Measurements from ENCODE around the gene DCLK2. TPM values are rescaled to one million over a fixed set of nuclear protein-coding genes. Genes with fewer than 3 reads are reported as not detected.
A peak's percentile ranks its signal among the peaks of the same experiment; 100 is the strongest.

DCLK2 gene
- total and polyA plus RNA-seq, 5 donors: 7.3 to 15.3 (median 13.1) TPM

DNA sequence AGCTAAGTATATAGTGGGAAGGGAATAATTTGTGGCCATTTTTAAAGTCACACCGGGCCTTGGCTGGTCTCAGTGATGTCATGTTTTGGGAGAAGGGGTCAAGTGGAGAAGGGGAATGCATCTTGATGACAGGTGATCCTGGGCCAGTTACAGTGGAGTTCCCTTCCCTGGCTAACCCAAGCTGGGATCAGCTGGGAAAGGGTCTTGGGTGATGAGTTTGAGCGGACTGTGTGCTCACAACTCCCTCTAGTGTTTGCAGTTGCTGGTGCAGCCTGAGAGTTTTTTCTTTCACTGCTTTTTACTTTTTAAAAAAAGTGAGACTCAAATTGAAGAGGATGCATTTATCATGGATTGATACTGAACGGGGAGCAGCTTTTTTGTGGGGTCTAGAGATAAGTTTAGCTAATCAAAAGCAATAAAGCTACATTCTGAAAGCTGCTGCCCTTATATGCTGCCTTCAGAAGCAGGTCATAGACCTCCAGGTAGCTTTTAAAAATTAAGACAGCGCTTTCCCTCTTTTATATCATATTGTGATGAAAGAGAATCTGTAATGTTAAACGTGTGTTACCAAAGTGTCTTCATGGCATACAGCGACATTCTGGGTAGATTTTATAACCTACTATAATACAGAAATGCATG is 164.7 kb downstream of the DCLK2 start:
- Histone ChIP-seq H3K27me3 (ENCODE audit: control insufficient read depth, insufficient read depth) (no peaks in the 10 kb centered on the region), H3K4me1 (ENCODE audit: control insufficient read depth, insufficient read depth, low read length) (no peaks in the 10 kb centered on the region), H3K27ac (ENCODE audit: low read length) (no peak overlapping the region), H3K9me3 (ENCODE audit: control insufficient read depth, low read length) (no peaks in the 10 kb centered on the region), H3K4me3 (ENCODE audit: low read length) (no peak overlapping the region)
- WGBS: 47% methylated on average over 6 of the region's 6 CpGs
- intact Hi-C loops (cut with DNase I): loop anchor here in 3 of 4 donors (5.0 to 10.0 kb wide), 3 partner anchors 231 to 246 kb away; no protein-coding TSS in a partner anchor
- peak in 1 of 2 donors; percentile 51 for ATAC-seq
- DNase-seq: no peak

GRCh38 chr4:150243932-150244331 is 165.7 kb downstream of the DCLK2 start:
- no peaks in the 10 kb centered on the region for H3K9me3 ChIP-seq (ENCODE audit: control insufficient read depth, low read length)
- no peaks in the 10 kb centered on the region for H3K4me1 ChIP-seq (ENCODE audit: control insufficient read depth, insufficient read depth, low read length)
- H3K27ac ChIP-seq (ENCODE audit: low read length): no peak overlapping the region
- no peak overlapping the region for H3K4me3 ChIP-seq (ENCODE audit: low read length)
- no peaks in the 10 kb centered on the region for H3K27me3 ChIP-seq (ENCODE audit: control insufficient read depth, insufficient read depth)
- intact Hi-C loops (cut with DNase I): loop anchor here in 3 of 4 donors (5.0 to 10.0 kb wide), 3 partner anchors 232 to 247 kb away; no protein-coding TSS in a partner anchor
- no peak for DNase-seq
- 89% methylated on average over 2 of the region's 2 CpGs for WGBS
- ATAC-seq: no peak

DNA sequence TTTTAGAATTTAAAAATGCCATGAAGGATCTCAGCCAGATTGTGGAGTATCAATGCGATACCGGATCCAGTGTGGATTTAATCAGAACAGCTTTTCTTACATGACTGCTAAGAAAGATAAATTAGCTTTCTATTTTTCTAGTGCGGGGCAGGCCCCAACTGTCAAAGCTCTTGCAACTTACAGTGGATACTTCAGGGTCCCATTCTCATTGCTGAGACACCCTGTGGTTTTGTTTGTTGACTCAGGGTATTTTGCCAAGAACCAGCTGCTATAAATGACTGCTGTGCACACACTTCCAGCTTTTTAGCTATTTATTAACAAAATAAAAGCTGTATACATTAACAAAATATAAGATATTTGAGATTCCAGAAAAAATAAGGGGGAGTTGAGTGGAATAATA is 166.4 kb downstream of the DCLK2 start:
- no peak overlapping the region for H3K4me3 ChIP-seq (ENCODE audit: low read length)

DNA sequence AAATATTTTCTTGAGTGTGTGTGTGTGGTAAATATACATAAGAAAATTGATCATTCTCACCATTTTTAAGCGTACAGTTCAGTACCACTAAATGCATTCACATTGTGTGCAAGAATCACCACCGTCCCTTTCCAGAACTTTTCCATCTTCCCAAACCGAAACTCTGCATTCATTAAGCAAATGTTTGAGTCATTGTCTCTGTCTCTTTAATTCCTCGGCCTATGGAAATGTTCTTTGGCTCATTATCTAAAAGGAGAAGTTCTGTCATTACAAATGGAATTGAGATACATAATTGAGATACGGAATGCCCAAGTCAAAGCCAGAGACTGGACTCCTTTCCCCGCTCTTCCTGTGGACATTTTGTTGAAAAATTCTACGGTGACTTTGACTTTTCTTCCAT is 168.9 kb downstream of the DCLK2 start:
- Histone ChIP-seq H3K9me3 (ENCODE audit: control insufficient read depth, low read length) (no peaks in the 10 kb centered on the region), H3K4me3 (ENCODE audit: low read length) (no peak overlapping the region), H3K4me1 (ENCODE audit: control insufficient read depth, insufficient read depth, low read length) (no peaks in the 10 kb centered on the region), H3K27ac (ENCODE audit: low read length) (no peak overlapping the region), H3K27me3 (ENCODE audit: control insufficient read depth, insufficient read depth) (no peaks in the 10 kb centered on the region)
- DNase-seq (no peak), ATAC-seq (no peak)
- WGBS: 93% methylated on average over 7 of the region's 7 CpGs
- intact Hi-C loops (cut with DNase I): loop anchor here in 1 of 4 donors (10.0 kb wide), 1 partner anchor 242 kb away; no protein-coding TSS in a partner anchor

More for the DNA sequence above, 166.4 kb downstream of the DCLK2 start:
- WGBS: 63% methylated on average over 3 of the region's 3 CpGs
- intact Hi-C loops (cut with DNase I): loop anchor here in 3 of 4 donors (5.0 to 10.0 kb wide), 3 partner anchors 232 to 247 kb away; no protein-coding TSS in a partner anchor
- DNase-seq: no peak
- H3K4me1 ChIP-seq (ENCODE audit: control insufficient read depth, insufficient read depth, low read length): no peaks in the 10 kb centered on the region
- H3K9me3 ChIP-seq (ENCODE audit: control insufficient read depth, low read length): no peaks in the 10 kb centered on the region
- ATAC-seq: no peak
- no peaks in the 10 kb centered on the region for H3K27me3 ChIP-seq (ENCODE audit: control insufficient read depth, insufficient read depth)
- H3K27ac ChIP-seq (ENCODE audit: low read length): no peak overlapping the region

DNA sequence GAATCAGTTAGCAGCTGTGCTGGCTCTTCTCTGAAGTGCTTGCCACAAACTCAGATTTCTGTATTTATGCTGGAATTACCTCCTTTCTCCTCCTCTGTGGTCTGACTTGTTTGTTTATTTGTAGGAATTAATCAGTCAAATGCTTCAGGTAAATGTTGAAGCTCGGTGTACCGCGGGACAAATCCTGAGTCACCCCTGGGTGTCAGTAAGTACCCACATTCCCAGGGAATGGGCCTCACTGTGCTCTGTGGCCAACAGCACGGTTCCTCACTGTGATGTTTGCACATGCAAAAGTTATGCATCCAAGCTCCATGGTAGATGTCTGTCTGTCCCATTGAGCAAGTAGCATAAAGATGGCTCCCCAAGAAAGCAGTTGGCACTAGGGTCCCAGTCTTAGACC is 169.9 kb downstream of the DCLK2 start:
- intact Hi-C loops (cut with DNase I): loop anchor here in 1 of 4 donors (10.0 kb wide), 1 partner anchor 243 kb away; no protein-coding TSS in a partner anchor
- Histone ChIP-seq H3K27me3 (ENCODE audit: control insufficient read depth, insufficient read depth) (no peaks in the 10 kb centered on the region), H3K4me3 (ENCODE audit: low read length) (no peak overlapping the region), H3K27ac (ENCODE audit: low read length) (no peak overlapping the region), H3K4me1 (ENCODE audit: control insufficient read depth, insufficient read depth, low read length) (no peaks in the 10 kb centered on the region), H3K9me3 (ENCODE audit: control insufficient read depth, low read length) (no peaks in the 10 kb centered on the region)
- DNase-seq (no peak), ATAC-seq (no peak)
- WGBS: 88% methylated on average over 4 of the region's 4 CpGs

GRCh38 chr4:150250293-150250997 is 172.2 kb downstream of the DCLK2 start:
- DNase-seq (no peak), ATAC-seq (no peak)
- WGBS: 95% methylated on average over 9 of the region's 9 CpGs
- H3K4me3 ChIP-seq (ENCODE audit: low read length): no peak overlapping the region
- no peaks in the 10 kb centered on the region for H3K9me3 ChIP-seq (ENCODE audit: control insufficient read depth, low read length)
- intact Hi-C loops (cut with DNase I): no loop called here
- no peaks in the 10 kb centered on the region for H3K27me3 ChIP-seq (ENCODE audit: control insufficient read depth, insufficient read depth)
- H3K27ac ChIP-seq (ENCODE audit: low read length): no peak overlapping the region
- H3K4me1 ChIP-seq (ENCODE audit: control insufficient read depth, insufficient read depth, low read length): no peaks in the 10 kb centered on the region

DNA sequence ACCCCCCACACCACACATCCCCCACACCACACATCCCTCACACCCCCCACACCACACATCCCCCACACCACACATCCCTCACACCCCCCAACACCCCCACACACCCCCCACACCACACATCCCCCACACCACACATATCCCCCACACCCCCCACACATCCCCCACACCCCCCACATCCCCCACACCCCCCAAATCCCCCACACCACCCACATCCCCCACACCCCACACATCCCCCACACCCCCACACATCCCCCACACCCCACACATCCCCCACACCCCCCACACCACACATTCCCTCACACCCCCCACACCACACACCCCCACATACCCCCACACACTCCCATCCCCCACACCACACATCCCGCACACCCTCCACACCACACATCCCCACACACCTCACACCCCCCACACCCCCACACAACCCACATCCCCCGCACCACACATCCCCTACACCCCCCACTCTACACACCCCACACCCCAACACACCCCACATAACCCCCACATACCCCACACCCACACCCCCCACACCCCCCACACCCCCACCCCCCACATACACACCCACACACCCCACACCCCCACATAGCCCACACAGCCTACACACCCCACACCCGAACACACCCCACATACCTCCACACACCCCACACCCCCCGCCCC is 172.9 kb downstream of the DCLK2 start:
- Histone ChIP-seq H3K4me1 (ENCODE audit: control insufficient read depth, insufficient read depth, low read length) (no peaks in the 10 kb centered on the region), H3K9me3 (ENCODE audit: control insufficient read depth, low read length) (no peaks in the 10 kb centered on the region), H3K27me3 (ENCODE audit: control insufficient read depth, insufficient read depth) (no peaks in the 10 kb centered on the region), H3K4me3 (ENCODE audit: low read length) (no peak overlapping the region), H3K27ac (ENCODE audit: low read length) (no peak overlapping the region)
- ATAC-seq: no peak
- no peak for DNase-seq
- WGBS: 79% methylated on average over 4 of the region's 4 CpGs
- intact Hi-C loops (cut with DNase I): no loop called here

DNA sequence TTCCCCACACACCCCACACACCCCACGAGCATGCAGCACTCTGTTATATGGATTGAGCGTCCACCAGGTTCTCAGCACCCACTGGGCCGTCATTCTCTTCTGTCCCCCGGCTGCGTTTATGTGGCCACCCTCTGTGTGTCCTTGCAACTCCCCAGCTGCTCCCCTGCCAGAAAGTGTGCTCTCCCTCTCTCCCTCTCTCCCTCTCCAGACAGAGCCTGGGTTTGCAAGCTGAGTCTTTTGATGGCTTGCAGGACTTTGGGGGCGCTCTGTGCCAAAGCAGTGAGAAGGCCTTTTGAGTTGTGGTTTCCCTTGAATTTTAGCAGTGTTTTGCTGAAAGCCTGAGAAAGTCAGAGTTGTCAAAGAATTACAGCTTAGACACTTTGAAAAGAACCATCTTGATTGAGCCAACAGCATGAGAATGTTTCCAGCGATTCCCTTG is 173.5 kb downstream of the DCLK2 start:
- H3K27me3 ChIP-seq (ENCODE audit: control insufficient read depth, insufficient read depth): no peaks in the 10 kb centered on the region
- no peaks in the 10 kb centered on the region for H3K9me3 ChIP-seq (ENCODE audit: control insufficient read depth, low read length)
- DNase-seq (no peak), ATAC-seq (no peak)
- intact Hi-C loops (cut with DNase I): no loop called here
- H3K4me3 ChIP-seq (ENCODE audit: low read length): no peak overlapping the region
- H3K4me1 ChIP-seq (ENCODE audit: control insufficient read depth, insufficient read depth, low read length): no peaks in the 10 kb centered on the region
- H3K27ac ChIP-seq (ENCODE audit: low read length): no peak overlapping the region
- WGBS: 77% methylated on average over 7 of the region's 7 CpGs

DNA sequence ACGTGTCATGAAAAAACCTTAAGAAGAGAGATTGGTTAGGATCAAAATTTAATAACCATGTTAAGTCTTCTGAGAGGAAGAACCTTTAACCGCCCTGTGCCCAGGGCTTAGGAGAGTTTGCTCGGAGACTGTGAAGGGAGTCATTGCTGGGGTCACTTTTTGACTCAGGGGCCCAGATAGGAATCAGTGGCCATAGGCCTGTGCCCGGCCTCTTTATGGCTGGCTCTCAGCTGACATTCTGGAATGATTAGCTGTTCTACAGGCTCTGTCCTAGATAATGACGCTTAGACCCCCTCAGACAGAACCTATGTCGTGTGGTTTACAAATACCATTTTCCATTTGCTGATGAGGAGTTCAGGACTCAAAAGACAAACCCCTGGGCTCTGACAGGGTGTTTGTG is 174.1 kb downstream of the DCLK2 start:
- Histone ChIP-seq H3K9me3 (ENCODE audit: control insufficient read depth, low read length) (no peaks in the 10 kb centered on the region), H3K27ac (ENCODE audit: low read length) (no peak overlapping the region), H3K27me3 (ENCODE audit: control insufficient read depth, insufficient read depth) (no peaks in the 10 kb centered on the region), H3K4me1 (ENCODE audit: control insufficient read depth, insufficient read depth, low read length) (no peaks in the 10 kb centered on the region), H3K4me3 (ENCODE audit: low read length) (no peak overlapping the region)
- no peak for DNase-seq
- 96% methylated on average over 6 of the region's 6 CpGs for WGBS
- intact Hi-C loops (cut with DNase I): no loop called here
- ATAC-seq: no peak

DNA sequence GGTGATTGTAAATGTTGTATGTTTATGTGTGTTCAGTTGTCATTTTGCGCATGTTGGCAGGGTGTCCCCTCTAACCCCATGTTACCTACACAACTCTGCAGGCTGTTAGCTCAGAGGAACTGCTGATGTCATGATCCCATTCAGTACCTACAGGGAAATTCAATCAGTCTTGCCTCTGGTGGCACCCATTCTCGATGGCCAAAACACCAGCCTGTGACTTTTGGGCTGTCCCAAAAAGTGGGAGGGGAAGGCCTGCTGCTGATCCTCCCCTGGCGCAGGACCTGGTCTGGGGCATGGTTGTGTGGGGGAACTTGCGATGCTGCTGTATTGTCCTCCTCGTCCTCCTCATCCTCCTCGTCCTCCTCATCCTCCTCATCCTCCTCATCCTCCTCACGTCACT is 174.5 kb downstream of the DCLK2 start:
- Histone ChIP-seq H3K9me3 (ENCODE audit: control insufficient read depth, low read length) (no peaks in the 10 kb centered on the region), H3K27me3 (ENCODE audit: control insufficient read depth, insufficient read depth) (no peaks in the 10 kb centered on the region), H3K4me1 (ENCODE audit: control insufficient read depth, insufficient read depth, low read length) (no peaks in the 10 kb centered on the region), H3K4me3 (ENCODE audit: low read length) (no peak overlapping the region), H3K27ac (ENCODE audit: low read length) (no peak overlapping the region)
- DNase-seq (no peak), ATAC-seq (no peak)
- WGBS: 94% methylated on average over 7 of the region's 7 CpGs
- intact Hi-C loops (cut with DNase I): no loop called here

DNA sequence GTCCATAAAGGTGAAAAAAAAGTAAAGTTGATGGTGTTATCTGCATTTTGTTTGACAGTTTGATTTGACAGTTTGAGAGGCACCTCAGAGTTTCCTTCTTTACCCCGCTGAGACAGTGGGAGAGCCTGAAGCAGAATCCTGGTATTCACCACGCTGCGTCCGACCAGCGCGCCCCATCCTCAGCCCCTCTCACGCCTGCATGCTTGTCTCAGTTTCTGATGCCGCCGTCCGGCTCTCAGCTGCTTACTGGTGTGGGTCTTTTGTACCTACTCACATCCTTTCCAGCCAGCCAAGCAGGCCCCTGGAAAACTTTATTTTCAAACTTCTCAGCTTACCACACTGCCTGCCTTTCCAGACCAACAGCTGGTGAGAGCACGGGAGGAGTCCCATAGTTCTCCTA is 175.2 kb downstream of the DCLK2 start:
- intact Hi-C loops (cut with DNase I): no loop called here
- H3K27ac ChIP-seq (ENCODE audit: low read length): no peak overlapping the region
- no peaks in the 10 kb centered on the region for H3K27me3 ChIP-seq (ENCODE audit: control insufficient read depth, insufficient read depth)
- no peaks in the 10 kb centered on the region for H3K4me1 ChIP-seq (ENCODE audit: control insufficient read depth, insufficient read depth, low read length)
- no peak overlapping the region for H3K4me3 ChIP-seq (ENCODE audit: low read length)
- WGBS: 98% methylated on average over 11 of the region's 11 CpGs
- ATAC-seq (no peak), DNase-seq (peak in 1 of 3 donors; percentile 47)
- no peaks in the 10 kb centered on the region for H3K9me3 ChIP-seq (ENCODE audit: control insufficient read depth, low read length)
